Fibroblast of mammary gland (primary cell): ENCODE measurements around the gene PIH1D1.

ENCODE experiments used
- DNase-seq: peaks from one replicate; pipeline ENCODE4 v3.0.0-alpha.2; 2010; ENCODE audit warnings: low read depth
- H3K4me3 ChIP-seq: 2 replicates; pipeline ENCODE4 v1.5.1; 2011; ENCODE audit warnings: low read depth, mild to moderate bottlenecking, low read length, moderate library complexity; ENCODE audit not compliant: control insufficient read depth
- CTCF ChIP-seq: conservative IDR thresholded peaks from 2 replicates; pipeline ENCODE4 v1.5.1; 2011; ENCODE audit warnings: low read depth, low read length, inconsistent platforms; ENCODE audit not compliant: control insufficient read depth, insufficient read depth

The PIH1D1 gene

DNA sequence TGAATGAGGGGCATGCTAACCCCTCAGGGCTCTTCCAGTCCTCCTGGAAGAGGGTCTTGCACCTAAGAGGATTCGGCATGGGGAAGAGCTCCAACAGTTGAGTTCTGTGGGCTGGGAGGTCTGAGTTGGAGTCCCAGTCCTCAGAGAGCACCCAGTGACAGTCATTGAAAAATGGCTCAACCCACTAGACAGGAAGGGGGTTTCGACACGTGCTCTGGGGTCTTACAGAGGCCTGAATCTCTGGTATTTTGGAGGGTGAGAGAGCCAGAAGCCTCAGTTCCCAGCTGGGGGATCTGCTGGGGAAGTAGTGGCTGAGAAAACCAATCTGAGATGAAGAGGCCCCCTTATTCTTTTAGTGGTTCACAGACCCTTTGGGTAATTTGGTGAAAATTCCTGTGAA lies 37.4 kb downstream of the PIH1D1 start:
- H3K4me3 ChIP-seq = no peak overlapping the region
- DNase-seq = no peak
- no peak for TF ChIP-seq CTCF

GRCh38 chr19:49413348-49413747 lies 38.3 kb downstream of the PIH1D1 start:
- TF ChIP-seq CTCF = no peak
- DNase-seq = peak; percentile 43
- H3K4me3 ChIP-seq = no peak overlapping the region

DNA sequence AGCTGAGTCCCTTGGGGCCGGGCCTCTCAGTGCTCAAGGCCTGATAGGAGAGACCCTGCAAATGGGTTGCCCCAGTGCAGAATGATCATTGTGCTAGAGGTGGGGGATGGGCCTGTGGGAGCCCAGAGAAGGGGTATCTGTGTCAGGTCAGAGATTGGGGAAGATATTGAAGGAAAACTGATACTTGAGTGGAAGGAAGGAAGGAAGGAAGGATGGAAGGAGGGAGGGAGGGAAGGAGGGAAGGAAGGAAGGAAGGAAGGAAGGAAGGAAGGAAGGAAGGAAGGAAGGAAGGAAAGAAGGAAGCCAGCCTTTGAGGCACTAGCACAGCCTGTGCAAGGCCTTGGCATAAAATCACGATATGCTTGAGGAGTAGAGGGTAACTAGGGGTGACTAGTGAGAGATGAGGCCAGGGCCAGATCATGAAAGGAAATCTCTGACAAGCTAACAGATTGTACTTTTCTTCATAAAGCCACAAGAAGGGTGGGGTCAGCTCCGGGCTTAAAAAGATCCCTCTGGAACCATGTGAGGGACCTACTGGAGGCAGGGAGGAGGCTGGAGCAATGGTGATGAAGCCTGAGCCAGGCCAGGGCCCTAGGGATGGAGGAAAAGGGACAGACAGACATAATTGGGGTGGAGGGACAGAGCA lies 39.8 kb downstream of the PIH1D1 start:
- no peak for DNase-seq
- TF ChIP-seq CTCF = no peak
- H3K4me3 ChIP-seq = no peak overlapping the region

DNA sequence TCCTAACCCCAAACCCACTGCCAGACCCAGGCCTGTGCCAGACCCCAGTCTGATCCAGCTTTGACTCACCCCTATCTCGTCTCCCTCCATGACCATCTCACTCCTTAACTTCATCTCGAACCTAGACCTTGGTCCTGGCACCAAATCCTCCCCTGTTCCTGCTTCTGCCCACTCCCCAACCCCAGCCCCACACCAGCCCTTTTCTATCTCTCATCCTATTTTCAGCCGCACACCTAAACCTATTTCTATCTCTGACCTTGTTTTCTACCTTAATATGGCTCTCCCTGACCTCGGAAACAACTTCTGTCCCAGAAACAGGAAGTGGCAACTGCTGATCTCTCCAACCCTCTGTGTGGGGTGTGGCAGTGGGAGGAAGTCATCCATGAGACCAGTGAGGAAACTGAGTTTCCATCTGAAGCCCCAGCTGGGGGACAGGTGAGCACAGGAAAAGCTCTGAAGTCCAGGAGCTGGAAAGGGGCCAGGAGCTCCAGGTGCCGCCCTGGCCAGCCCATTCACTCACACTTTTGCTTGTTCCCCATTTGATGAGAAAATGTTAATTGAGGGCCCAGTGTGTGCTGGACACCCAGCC lies 42.1 kb downstream of the PIH1D1 start:
- H3K4me3 ChIP-seq = no peak overlapping the region
- TF ChIP-seq CTCF = no peak

DNA sequence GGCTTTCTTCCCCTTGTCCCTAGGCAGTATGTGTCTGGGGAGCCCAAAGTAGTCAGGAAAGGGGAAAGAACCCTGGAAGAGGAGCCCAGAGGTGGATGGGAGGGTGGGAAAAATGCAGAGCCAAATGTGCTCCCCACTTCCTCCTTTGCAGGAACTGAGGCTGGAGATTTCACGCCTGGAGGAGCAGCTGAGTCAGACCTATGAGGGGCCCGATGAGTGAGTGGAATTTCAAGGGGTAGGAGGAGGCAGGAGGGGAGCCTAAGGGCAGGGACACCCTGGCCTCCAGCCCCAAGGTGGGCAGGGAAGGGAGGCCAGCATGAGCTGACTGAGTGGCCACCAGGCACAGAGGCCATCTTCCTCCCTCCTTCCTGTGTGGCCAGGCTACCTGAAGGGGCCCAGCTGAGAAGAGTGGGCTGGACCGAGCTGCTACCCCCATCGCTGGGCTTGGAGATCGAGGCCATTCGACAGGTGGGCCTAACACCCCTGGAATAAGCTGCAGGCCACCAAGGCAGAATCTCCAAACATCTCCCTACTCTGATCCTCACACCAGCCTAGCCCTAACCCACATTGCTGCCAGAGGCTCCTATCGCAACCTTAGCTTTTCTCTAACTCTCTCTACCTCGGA lies 42.7 kb downstream of the PIH1D1 start:
- DNase-seq = no peak
- H3K4me3 ChIP-seq = no peak overlapping the region
- no peak for TF ChIP-seq CTCF

More for the DNA sequence above, 42.1 kb downstream of the PIH1D1 start:
- DNase-seq = no peak

DNA sequence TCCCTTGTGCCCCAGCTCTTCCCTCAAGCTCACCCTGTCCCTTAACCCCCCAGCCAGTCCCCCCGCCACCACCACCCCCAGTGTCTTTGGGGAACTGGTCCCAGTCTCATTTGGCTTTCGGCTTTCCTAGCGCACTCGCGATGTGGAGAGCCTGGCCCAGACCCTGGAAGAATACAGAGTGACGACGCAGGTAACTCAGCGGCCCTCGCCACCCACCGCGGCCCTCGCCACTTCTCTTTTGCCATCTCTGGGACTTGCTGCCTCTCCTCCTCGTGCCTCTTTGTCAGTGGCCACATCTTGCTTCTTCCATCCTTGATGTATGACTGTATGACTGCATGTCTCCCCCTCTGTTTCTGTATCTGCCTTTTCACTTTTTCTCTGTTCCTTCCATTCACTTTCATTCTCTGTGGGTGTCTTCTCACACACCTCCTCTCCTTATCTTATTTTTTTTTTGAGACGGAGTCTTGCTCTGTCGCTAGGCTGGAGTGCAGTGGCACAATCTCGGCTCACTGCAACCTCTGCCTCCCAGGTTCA lies 44.1 kb downstream of the PIH1D1 start:
- no peak for TF ChIP-seq CTCF
- no peak for DNase-seq
- H3K4me3 ChIP-seq = no peak overlapping the region
